GM13977 (cell line): ENCODE measurements around the gene USP25.

Experiments
- DNase-seq: peaks from one replicate; pipeline ENCODE4 v3.0.0; 2012; ENCODE audit warnings: low spot score
- CTCF ChIP-seq: IDR thresholded peaks from 2 replicates; pipeline ENCODE4 v1.5.1; 2012; ENCODE audit warnings: mild to moderate bottlenecking, control low read depth; ENCODE audit not compliant: insufficient read depth; ENCODE audit errors: extremely low read depth, missing control alignments
- in situ Hi-C: fragments of 300-500 bp; cut with MboI; formaldehyde crosslinking; loops from one replicate; pipeline ENCODE4 v1.12.0; 2022; ENCODE audit warnings: low sequenced_read_pairs, low pct_unique_long_range_greater_than_20kb, mixed read lengths, inconsistent platforms; ENCODE audit not compliant: unreplicated experiment

Gene USP25

DNA sequence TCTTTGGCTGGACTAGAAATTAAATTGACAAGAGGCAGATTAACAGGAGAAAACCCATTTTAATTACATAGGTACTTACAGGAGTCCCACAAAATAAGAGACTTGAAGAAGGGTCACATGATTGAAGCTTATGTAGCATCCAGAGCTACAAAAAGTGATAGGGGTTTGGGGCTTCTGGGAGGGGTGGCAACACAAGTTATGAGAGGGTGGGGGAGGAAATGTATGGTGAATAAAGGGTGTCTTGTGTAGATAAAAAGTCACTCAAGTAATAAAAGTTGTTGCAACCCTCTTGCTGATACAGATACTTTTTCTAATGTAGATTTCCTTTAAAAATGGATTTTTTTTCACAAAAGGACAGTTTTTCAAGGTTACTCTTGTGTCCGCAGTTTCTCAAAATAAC is 24.0 kb downstream of the USP25 start:
- no peak for TF ChIP-seq CTCF
- DNase-seq: no peak
- in situ Hi-C loops: no loop called here

- in situ Hi-C loops: no loop called here
- TF ChIP-seq CTCF: no peak
- DNase-seq: no peak
Measured at GRCh38 chr21:15754640-15755039, 24.9 kb downstream of the USP25 start.

DNA sequence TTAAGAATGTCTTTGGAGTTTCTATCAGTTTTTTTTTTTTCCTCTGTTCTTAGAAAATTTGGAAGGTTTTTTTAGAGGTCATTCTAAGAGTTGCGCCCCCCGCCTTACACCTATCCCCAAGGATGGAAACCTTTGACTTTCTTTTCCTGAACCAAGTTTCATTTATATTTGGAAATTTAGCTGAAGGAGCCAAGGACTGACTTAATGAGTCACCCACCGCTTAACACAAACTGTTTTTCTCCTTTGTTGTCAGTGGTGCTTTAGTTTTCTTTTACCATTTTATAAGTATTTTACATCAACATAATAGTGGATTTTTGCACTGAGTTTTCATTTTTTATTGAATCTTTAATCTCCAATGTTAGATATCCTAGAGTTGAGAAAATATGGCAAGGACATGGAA is 25.3 kb downstream of the USP25 start:
- in situ Hi-C loops: no loop called here
- no peak for TF ChIP-seq CTCF
- no peak for DNase-seq

GRCh38 chr21:15759469-15759868 is 29.7 kb downstream of the USP25 start:
- DNase-seq: no peak
- in situ Hi-C loops: no loop called here
- TF ChIP-seq CTCF: no peak

DNA sequence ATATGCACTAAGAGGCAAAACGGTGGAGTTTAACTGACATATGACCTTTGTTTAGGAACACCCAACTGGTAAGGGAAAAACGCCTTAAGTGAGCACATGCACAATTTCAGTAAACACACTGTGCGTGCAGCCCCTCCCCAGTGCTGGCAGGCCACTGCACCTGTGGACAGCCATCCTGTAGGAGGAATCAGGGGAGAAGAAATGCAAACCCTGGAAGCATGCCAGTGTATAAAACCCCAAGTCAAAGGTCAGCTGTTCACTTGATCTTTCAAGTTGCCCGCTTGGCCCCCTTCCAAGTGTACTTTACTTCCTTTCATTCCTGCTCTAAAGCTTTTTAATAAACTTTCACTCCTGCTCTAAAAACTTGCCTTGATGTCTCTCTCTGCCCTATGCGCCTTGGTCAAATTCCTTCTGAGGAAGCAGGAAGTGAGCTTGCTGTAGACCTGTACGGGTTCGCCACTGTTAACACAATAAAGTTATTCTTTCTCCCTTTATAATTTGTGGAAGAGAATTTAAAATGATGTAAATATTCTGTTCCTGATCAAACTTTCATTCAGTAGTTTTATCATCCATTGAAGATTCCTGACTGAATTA is 31.8 kb downstream of the USP25 start:
- in situ Hi-C loops: no loop called here
- no peak for TF ChIP-seq CTCF
- no peak for DNase-seq

- TF ChIP-seq CTCF: no peak
- in situ Hi-C loops: no loop called here
- DNase-seq: no peak
Measured at GRCh38 chr21:15763359-15763758, 33.6 kb downstream of the USP25 start.

- no peak for TF ChIP-seq CTCF
- no peak for DNase-seq
- in situ Hi-C loops: no loop called here
Measured at GRCh38 chr21:15764878-15765277, 35.1 kb downstream of the USP25 start.
